HL-60 (cell line): ENCODE results near the gene LAMA5.

Experiments
- POLR2AphosphoS5 ChIP-seq: IDR thresholded peaks from 2 replicates; pipeline ENCODE4 v1.6.1; 2012; ENCODE audit warnings: low read depth
- TF ChIP-seq, protein P1 (sequence below): IDR thresholded peaks from one replicate; pipeline ENCODE4 v1.5.1; 2011; ENCODE audit warnings: low read length, control low read depth, inconsistent platforms; ENCODE audit not compliant: insufficient read depth

GRCh38 chr20:62362590-62362940, 4.5 kb downstream of the LAMA5 start:
- TF ChIP-seq, protein P1, sequence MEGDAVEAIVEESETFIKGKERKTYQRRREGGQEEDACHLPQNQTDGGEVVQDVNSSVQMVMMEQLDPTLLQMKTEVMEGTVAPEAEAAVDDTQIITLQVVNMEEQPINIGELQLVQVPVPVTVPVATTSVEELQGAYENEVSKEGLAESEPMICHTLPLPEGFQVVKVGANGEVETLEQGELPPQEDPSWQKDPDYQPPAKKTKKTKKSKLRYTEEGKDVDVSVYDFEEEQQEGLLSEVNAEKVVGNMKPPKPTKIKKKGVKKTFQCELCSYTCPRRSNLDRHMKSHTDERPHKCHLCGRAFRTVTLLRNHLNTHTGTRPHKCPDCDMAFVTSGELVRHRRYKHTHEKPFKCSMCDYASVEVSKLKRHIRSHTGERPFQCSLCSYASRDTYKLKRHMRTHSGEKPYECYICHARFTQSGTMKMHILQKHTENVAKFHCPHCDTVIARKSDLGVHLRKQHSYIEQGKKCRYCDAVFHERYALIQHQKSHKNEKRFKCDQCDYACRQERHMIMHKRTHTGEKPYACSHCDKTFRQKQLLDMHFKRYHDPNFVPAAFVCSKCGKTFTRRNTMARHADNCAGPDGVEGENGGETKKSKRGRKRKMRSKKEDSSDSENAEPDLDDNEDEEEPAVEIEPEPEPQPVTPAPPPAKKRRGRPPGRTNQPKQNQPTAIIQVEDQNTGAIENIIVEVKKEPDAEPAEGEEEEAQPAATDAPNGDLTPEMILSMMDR: no peak
- TF ChIP-seq POLR2AphosphoS5: no peak
